Stomach (tissue), 19 donors: Measurements from ENCODE around the gene ZC2HC1C. TPM values are rescaled to one million over a fixed set of nuclear protein-coding genes. Genes with fewer than 3 reads are reported as not detected.
A peak's percentile ranks its signal among the peaks of the same experiment; 100 is the strongest.

Source experiments
- DNase-seq, 2 donors: peaks; one replicate each; pipeline versions ENCODE4 v3.0.0 to v3.0.0-alpha.2; 2013 to 2019
- H3K27ac ChIP-seq, 5 donors: fragments of 200-600 bp in 4 of 5; sonication (generic) in 4 of 5; one replicate each; pipeline ENCODE4 v1.5.1; 2013 to 2019; ENCODE audit warnings: mild to moderate bottlenecking in 1 of 5, moderate library complexity in 1 of 5
- H3K27me3 ChIP-seq, 3 donors: fragments of 200-600 bp; sonication (generic); one replicate each; pipeline ENCODE4 v1.5.1; 2017 to 2019; ENCODE audit warnings: mixed run types in 1 of 3
- H3K36me3 ChIP-seq, 4 donors: fragments of 200-600 bp; sonication (generic); 1 replicate in 3 of 4; 2 replicates in 1 of 4; pipeline ENCODE4 v1.5.1; 2016 to 2019
- H3K4me1 ChIP-seq, 4 donors: fragments of 200-600 bp; sonication (generic); one replicate each; pipeline ENCODE4 v1.5.1; 2016 to 2019
- H3K4me3 ChIP-seq, 4 donors: fragments of 200-600 bp; sonication (generic) in 3 of 4; one replicate each; pipeline ENCODE4 v1.5.1; 2016 to 2019; ENCODE audit warnings: mild to moderate bottlenecking in 1 of 4
- H3K9me3 ChIP-seq, 4 donors: fragments of 200-600 bp; sonication (generic); one replicate each; pipeline ENCODE4 v1.5.1; 2016 to 2019
- EP300 ChIP-seq: sonication (generic); formaldehyde crosslinking; IDR thresholded peaks from one replicate; pipeline ENCODE4 v1.6.1; 2017; ENCODE audit warnings: antibody characterized with exemption
- POLR2A ChIP-seq, 4 donors: fragments of 450-650 bp; IDR thresholded peaks; one replicate each; pipeline ENCODE4 v1.6.1; 2016; ENCODE audit warnings: antibody characterized with exemption in 4 of 4, control low read depth in 2 of 4, mild to moderate bottlenecking in 1 of 4, moderate library complexity in 1 of 4
- POLR2AphosphoS5 ChIP-seq, 3 donors: sonication (generic); formaldehyde crosslinking; IDR thresholded peaks; one replicate each; pipeline ENCODE4 v1.6.1; 2016; ENCODE audit warnings: antibody characterized with exemption in 3 of 3
- WGBS, 5 donors: extraction: QIAGEN DNeasy Blood & Tissue Kit in 3 of 5; methylation state at CpG; one replicate each; pipeline versions ENCODE4 v1.1.5 to v1.1.7; 2013 to 2018; 5-methylcytosine and 5-hydroxymethylcytosine counted together
- intact Hi-C: fragments of 100-400 bp; cut with DNase I; formaldehyde crosslinking; loops from one replicate; pipeline ENCODE4 v1.15.1; 2023; ENCODE audit warnings: low total_unique reads
- long read RNA-seq, 10 donors: transcript quantifications; one replicate each; lab custom pipeline, GENCODE V29; 2026
- polyA plus RNA-seq, 3 donors: library from polyadenylated mRNA; stranded (reverse); fragments of 200-250 nt; gene quantifications; one replicate each; pipeline ENCODE4 v1.2.3, GENCODE V29; 2013
- total RNA-seq, 5 donors: library from RNA; depleted of rRNA; stranded (reverse); fragments of >200 nt; gene quantifications; one replicate each; pipeline versions ENCODE4 v1.1.0 to v1.2.3, GENCODE V29; 2014 to 2016
- TF ChIP-seq, protein P1 (sequence below), 7 experiments: fragments of 450-650 bp in 4 of 7; fragments of 200-600 bp in 3 of 7; sonication (generic) in 3 of 7; IDR thresholded peaks; one replicate each; pipeline ENCODE4 v1.5.1; 2016 to 2019; ENCODE audit warnings: antibody characterized with exemption in 7 of 7, control low read depth in 2 of 7, mild to moderate bottlenecking in 1 of 7
- donor health status: healthy with polysubstance abuse.
- donor health status: Bipolar disorder and iron deficiency.
- donor health status: healthy.

Gene ZC2HC1C, protein sequence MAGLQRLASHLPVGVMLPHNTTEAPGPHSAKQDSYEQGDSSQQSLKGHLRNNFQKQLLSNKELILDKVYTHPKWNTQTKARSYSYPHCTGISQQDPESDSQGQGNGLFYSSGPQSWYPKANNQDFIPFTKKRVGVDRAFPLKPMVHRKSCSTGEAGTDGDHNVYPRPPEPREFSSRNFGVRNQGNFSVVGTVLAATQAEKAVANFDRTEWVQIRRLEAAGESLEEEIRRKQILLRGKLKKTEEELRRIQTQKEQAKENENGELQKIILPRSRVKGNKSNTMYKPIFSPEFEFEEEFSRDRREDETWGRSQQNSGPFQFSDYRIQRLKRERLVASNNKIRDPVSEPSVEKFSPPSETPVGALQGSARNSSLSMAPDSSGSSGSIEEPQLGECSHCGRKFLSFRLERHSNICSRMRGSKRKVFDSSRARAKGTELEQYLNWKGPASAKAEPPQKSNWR
- 10 to 100 TPM in 1 of 5 donors, 1 to 10 TPM in 1, under 1 TPM in 1, not detected in 2; 0.37 to 10.4 (median 5.9) TPM for total RNA-seq
- 1 to 10 TPM; 1.9 to 4.5 (median 3.7) TPM for polyA plus RNA-seq
- long read RNA-seq, donor 1, result 0 reads
- long read RNA-seq, donor 2, result 0 reads
- long read RNA-seq, donor 3, result 0 reads
- long read RNA-seq, donor 4, result 0 reads
- long read RNA-seq, donor 5, result 0 reads
- long read RNA-seq, donor 6, full-length matches to known transcripts, result 1 of 1 reads
- long read RNA-seq, donor 6, partial matches to known transcripts, result 0 of 1 reads
- long read RNA-seq, donor 6, other reads (novel, unspliced or antisense), result 0 of 1 reads
- long read RNA-seq, donor 7, result 0 reads
- long read RNA-seq, donor 8, partial matches to known transcripts, result 10 of 10 reads
- long read RNA-seq, donor 8, other reads (novel, unspliced or antisense), result 0 of 10 reads
- long read RNA-seq, donor 9, result 0 reads
- long read RNA-seq, donor 10, result 0 reads

DNA sequence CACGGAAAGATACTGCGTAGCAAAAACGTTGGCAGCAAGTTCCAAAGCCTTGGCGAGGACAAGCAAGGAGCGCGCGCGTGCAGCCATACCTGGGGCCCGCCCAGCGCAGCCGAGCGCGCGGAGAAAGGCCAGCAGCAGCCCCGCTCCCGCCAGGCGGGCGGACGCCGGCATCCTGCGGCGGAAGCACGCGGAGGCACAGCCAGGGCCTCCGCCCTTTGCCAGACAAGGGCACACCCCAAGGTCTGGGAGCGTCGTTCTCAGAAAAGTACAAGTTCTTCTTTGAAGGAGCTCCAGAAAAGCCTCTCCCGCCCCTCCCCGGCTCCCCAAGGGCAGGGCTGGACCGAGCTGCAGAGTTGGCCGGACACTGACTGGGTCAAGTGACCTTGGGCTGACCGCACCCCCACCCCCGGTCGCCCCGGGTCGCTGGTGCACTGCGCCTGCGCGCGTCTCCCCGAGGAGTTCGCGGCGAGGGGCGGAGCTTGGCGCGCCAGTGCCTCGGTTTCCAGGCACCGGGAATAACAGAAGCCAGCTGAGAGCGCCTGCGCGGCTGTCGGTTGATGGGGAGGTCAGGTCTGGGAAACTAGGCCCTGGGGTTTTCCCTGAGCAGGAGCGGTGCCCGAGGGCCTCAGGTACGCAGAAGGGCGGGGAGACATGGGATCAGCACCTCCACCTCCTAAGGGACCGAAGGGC is at the start of gene ZC2HC1C:
ZC2HC1C (plus strand) TSS at position 521 of the 690 bp plus-strand sequence. CDS start 933 bp downstream, outside the sequence.
- peak within 1 kb of the TSS; percentile 86 to 94 (median 91) for H3K27ac ChIP-seq
- peak within 1 kb of the TSS; percentile 49 to 60 (median 58) for H3K4me3 ChIP-seq
- intact Hi-C loops, result no loop called here
- DNase-seq, result peak; percentile 97 to 98
- peaks cover 21 to 32% (median 26%) of the 10 kb centered on the region in 4 donors for H3K4me1 ChIP-seq
- no peaks in the 10 kb centered on the region for H3K27me3 ChIP-seq
- 1 to 2% (median 2%) methylated on average over 38 to 58 of the region's 58 CpGs for WGBS, 5 donors
- peak in 2 of 3 donors; percentile 68 to 82 for TF ChIP-seq POLR2AphosphoS5 (IDR thresholded peaks at IDR 0.05)
- TF ChIP-seq, protein P1, sequence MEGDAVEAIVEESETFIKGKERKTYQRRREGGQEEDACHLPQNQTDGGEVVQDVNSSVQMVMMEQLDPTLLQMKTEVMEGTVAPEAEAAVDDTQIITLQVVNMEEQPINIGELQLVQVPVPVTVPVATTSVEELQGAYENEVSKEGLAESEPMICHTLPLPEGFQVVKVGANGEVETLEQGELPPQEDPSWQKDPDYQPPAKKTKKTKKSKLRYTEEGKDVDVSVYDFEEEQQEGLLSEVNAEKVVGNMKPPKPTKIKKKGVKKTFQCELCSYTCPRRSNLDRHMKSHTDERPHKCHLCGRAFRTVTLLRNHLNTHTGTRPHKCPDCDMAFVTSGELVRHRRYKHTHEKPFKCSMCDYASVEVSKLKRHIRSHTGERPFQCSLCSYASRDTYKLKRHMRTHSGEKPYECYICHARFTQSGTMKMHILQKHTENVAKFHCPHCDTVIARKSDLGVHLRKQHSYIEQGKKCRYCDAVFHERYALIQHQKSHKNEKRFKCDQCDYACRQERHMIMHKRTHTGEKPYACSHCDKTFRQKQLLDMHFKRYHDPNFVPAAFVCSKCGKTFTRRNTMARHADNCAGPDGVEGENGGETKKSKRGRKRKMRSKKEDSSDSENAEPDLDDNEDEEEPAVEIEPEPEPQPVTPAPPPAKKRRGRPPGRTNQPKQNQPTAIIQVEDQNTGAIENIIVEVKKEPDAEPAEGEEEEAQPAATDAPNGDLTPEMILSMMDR (IDR thresholded peaks at IDR 0.05), result no peak
- TF ChIP-seq POLR2A (IDR thresholded peaks at IDR 0.05), result no peak
- no peaks in the 10 kb centered on the region for H3K9me3 ChIP-seq
- no peaks in the 10 kb centered on the region for H3K36me3 ChIP-seq

DNA sequence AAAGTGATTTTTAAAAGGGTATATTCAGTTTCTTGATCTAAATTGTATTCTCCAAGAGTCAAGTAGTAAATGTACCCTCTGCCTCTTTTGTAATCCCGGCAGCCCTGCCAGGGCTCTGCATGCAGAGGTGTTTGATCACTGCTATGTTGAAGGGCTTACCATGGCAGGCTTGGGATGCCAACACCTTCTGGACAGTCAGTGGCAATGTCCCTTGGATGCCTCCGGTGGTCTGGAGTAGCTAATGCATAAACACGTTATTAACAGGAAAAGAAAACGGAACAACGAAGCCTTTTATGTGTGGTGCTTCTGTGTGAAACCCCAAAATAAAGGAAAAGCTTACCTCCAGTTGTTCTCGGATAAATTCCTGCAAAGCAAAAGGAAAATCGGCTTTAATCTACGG is 46.8 kb upstream of the ZC2HC1C start:
- intact Hi-C loops, result no loop called here
- no peak overlapping the region for H3K4me3 ChIP-seq
- no peaks in the 10 kb centered on the region for H3K9me3 ChIP-seq
- H3K36me3 ChIP-seq, result peaks cover 14 to 89% (median 80%) of the 10 kb centered on the region in 4 donors
- DNase-seq, result peak in 1 of 2 donors; percentile 31
- peaks cover 0 to 5% (median 0%) of the 10 kb centered on the region in 4 donors for H3K4me1 ChIP-seq
- no peak for TF ChIP-seq EP300
- no peak for TF ChIP-seq POLR2A (IDR thresholded peaks at IDR 0.05)
- no peak for TF ChIP-seq POLR2AphosphoS5 (IDR thresholded peaks at IDR 0.05)
- TF ChIP-seq, protein P1 (IDR thresholded peaks at IDR 0.05), result peak in 2 of 7 experiments; percentile 13 to 15
- H3K27me3 ChIP-seq, result no peaks in the 10 kb centered on the region
- peak overlapping the region in 1 of 5 donors; percentile 0 for H3K27ac ChIP-seq
- 66 to 83% (median 74%) methylated on average over 8 of the region's 8 CpGs for WGBS, 5 donors

DNA sequence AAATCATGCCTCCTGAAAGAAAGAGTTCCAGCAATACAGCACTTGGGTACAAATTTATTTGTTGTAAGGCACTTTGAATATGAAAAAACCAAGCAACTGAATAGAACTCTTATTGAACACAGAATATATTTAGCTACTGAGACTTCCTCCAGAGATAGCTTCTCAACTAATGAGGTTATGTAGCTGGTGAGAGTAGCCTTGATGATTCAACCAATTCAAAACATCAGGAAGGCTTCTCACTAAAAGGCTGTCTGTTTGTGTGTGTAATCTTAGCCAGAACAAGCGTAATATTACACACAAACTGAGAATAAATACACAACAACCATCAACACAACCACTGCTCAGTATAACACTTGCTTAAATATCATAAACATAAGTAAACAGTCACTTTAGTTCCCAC is 46.3 kb upstream of the ZC2HC1C start:
- no peaks in the 10 kb centered on the region for H3K27me3 ChIP-seq
- H3K4me3 ChIP-seq, result no peak overlapping the region
- 69 to 90% (median 81%) methylated on average over 1 of the region's 1 CpG for WGBS, 5 donors
- no peak for DNase-seq
- no peak for TF ChIP-seq EP300
- TF ChIP-seq POLR2AphosphoS5 (IDR thresholded peaks at IDR 0.05), result peak in 1 of 3 donors; percentile 9
- H3K36me3 ChIP-seq, result peaks cover 13 to 85% (median 76%) of the 10 kb centered on the region in 4 donors
- no peaks in the 10 kb centered on the region for H3K9me3 ChIP-seq
- H3K27ac ChIP-seq, result peak overlapping the region in 1 of 5 donors; percentile 0
- peaks cover 0 to 5% (median 0%) of the 10 kb centered on the region in 4 donors for H3K4me1 ChIP-seq
- intact Hi-C loops, result no loop called here

DNA sequence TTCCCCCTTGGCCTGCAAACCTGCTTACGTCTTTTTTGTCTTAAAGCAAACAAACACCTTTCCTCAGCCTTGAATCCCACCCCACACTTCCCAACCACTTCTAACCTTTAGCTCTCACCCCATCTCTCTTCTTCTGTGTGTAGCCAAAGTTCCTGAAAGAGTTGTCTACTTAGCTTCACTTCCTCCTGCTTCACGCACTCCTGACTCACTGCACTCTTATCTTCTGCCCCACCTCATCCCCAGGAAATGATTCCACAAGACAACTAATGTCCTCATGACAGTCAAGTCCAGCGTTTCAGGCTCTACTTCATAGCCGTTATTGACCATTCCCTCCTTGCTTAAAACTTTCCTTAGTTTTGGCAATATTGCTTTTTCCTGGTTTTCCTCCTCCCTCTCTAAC is 44.4 kb upstream of the ZC2HC1C start:
- intact Hi-C loops, result no loop called here
- peak in 1 of 2 donors; percentile 17 for DNase-seq
- Histone ChIP-seq H3K4me1 (no peaks in the 10 kb centered on the region), H3K9me3 (no peaks in the 10 kb centered on the region), H3K27me3 (no peaks in the 10 kb centered on the region), H3K27ac (no peak overlapping the region), H3K4me3 (no peak overlapping the region), H3K36me3 (peaks cover 17 to 85% (median 74%) of the 10 kb centered on the region in 4 donors)
- TF ChIP-seq, protein P1 (IDR thresholded peaks at IDR 0.05), result no peak
- TF ChIP-seq EP300 (no peak), POLR2AphosphoS5 (IDR thresholded peaks at IDR 0.05) (no peak), POLR2A (IDR thresholded peaks at IDR 0.05) (no peak)
- 62 to 72% (median 65%) methylated on average over 4 of the region's 4 CpGs for WGBS, 5 donors
